Dendritic cell treated with granulocyte-macrophage colony-stimulating factor and Interleukin-4, amounts not matched to agents 40 ng/mL and 50 ng/mL, for 4 days (primary cell): Measurements from ENCODE around the gene DCAF5.

Experiments used
- H3K27ac Mint-ChIP-seq: one replicate; pipeline ENCODE4 v1.8.0; 2022; ENCODE audit warnings: mild to moderate bottlenecking, mixed read lengths
- H3K27me3 Mint-ChIP-seq: one replicate; pipeline ENCODE4 v1.8.0; 2022; ENCODE audit warnings: mild to moderate bottlenecking, mixed read lengths
- H3K36me3 Mint-ChIP-seq: one replicate; pipeline ENCODE4 v1.8.0; 2022; ENCODE audit warnings: low read depth, mixed read lengths
- H3K4me1 Mint-ChIP-seq: one replicate; pipeline ENCODE4 v1.8.0; 2022; ENCODE audit warnings: low read depth, mixed read lengths
- H3K4me3 Mint-ChIP-seq: one replicate; pipeline ENCODE4 v1.8.0; 2022; ENCODE audit warnings: mild to moderate bottlenecking, moderate library complexity, mixed read lengths
- H3K9me3 Mint-ChIP-seq: one replicate; pipeline ENCODE4 v1.8.0; 2022; ENCODE audit warnings: mixed read lengths
- intact Hi-C: fragments of 100-400 bp; cut with micrococcal nuclease; formaldehyde crosslinking; loops from one replicate; pipeline ENCODE4 v1.15.0; 2022

Gene DCAF5

DNA sequence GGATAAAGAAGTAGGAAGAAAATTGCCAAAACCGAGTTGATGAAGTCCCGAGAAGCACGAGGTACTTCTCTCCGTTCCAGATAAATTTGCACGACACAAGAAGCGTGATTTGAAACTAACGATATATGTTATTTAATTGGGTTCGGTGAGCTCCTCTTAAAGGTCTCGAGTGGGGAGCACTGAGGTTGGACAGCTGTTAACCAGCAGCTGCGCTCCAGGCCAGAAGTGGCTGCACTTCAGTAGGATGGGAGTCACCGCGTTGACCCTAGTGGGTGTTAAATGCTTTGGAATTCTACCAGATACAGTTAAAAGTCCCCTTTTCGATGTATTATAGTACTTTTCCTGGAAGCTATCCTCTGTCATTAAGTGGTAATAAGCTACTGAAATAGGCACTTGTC, 953 bp upstream of the DCAF5 start:
- intact Hi-C loops: loop anchor here (2.0 to 5.0 kb wide), 2 partner anchors 38 to 177 kb away; partner anchors contain the start of gene EXD2
- Mint-ChIP-seq H3K27me3 (peaks cover 12% of the 10 kb centered on the region), H3K9me3 (no peaks in the 10 kb centered on the region), H3K36me3 (peaks cover 35% of the 10 kb centered on the region), H3K27ac (peak overlapping the region; percentile 96), H3K4me3 (peak overlapping the region; percentile 92), H3K4me1 (peaks cover 31% of the 10 kb centered on the region)

DNA sequence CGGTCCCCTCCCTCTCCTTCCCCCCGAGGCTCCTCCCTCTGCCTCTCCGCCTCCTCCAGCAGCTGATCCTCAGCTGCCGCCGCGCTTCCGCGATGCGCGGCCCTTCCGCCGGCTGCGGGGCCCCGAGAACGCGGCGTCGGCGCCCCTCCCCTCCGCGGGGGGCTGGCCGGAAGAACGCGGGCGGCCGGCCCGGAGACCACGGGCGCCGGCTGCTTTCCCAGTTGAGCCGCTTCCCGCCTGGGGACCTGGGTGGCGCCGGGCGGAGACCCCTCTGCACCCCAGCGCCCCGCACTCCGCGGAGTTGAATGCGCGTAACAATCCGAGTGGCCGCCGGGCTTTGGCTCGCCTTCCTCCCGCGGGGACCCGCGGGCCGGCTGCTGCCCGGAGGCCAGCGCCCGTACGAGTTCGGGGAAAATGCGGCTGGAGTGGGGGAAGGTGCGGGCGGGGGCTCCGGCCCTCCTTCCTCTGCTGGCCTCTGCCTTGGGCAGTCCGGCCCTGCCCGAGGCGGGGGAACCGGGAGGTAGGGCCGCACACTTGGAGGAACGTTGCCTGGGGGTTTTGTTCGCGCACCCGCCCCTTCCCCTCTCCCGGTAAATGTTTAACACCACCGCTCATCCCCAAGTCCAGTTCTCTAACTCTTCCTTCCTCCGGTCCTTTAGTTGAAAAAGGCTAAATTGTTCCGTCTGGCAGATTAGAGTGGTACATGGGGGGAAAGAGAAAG, 393 bp upstream of the DCAF5 start:
- intact Hi-C loops: loop anchor here (2.0 to 5.0 kb wide), 2 partner anchors 39 to 177 kb away; partner anchors contain the start of gene EXD2
- Mint-ChIP-seq H3K9me3 (no peaks in the 10 kb centered on the region), H3K27me3 (peaks cover 12% of the 10 kb centered on the region), H3K27ac (peak overlapping the region; percentile 96), H3K4me1 (peaks cover 35% of the 10 kb centered on the region), H3K4me3 (peak overlapping the region; percentile 92), H3K36me3 (peaks cover 41% of the 10 kb centered on the region)

GRCh38 chr14:69152181-69152901, 578 bp downstream of the DCAF5 start:
- no peaks in the 10 kb centered on the region for H3K9me3 Mint-ChIP-seq
- peak overlapping the region; percentile 96 for H3K27ac Mint-ChIP-seq
- peaks cover 40% of the 10 kb centered on the region for H3K4me1 Mint-ChIP-seq
- peak overlapping the region; percentile 92 for H3K4me3 Mint-ChIP-seq
- H3K36me3 Mint-ChIP-seq: peaks cover 51% of the 10 kb centered on the region
- intact Hi-C loops: loop anchor here (2.0 to 5.0 kb wide), 2 partner anchors 40 to 176 kb away; partner anchors contain the start of gene EXD2
- peaks cover 9% of the 10 kb centered on the region for H3K27me3 Mint-ChIP-seq

DNA sequence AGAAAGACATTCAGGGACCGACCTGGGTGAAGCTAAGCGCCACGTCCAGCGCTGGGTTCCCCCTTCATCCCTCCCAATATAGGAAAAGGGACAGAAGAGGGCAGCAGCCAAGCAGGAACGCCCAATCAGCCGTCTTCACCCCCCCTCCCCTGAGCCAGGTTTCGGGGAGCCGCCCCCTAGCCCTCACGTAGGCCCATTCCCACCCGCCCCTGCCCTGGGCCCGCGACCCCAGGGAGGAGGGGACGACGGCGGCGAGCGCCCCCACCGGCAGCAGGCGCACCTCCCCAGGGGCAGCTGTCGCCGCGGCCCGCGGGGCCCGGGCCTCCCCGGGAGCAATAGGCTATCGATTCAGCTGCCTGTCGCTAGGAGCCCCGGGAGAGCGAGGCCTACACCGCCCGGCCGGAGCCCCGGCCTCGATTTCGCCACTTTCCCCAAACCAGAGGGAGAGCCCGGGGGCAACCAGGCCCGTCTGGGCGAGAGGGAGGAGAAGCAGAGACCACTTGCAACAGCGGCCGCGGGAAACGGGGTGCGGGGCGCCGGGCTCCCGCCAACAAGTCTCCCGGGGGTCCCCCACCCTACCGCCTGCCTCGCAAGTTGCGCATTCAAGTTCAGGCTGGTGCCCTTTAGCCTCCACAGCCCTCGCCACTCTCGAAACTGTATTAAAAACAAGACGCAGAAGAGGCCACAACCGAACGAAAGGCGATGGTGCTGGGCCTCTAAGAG, 1.3 kb downstream of the DCAF5 start:
- intact Hi-C loops: loop anchor here (2.0 to 5.0 kb wide), 2 partner anchors 41 to 175 kb away; partner anchors contain the start of gene EXD2
- Mint-ChIP-seq H3K9me3 (no peaks in the 10 kb centered on the region), H3K27ac (peak overlapping the region; percentile 96), H3K36me3 (peaks cover 52% of the 10 kb centered on the region), H3K27me3 (peaks cover 8% of the 10 kb centered on the region), H3K4me3 (peak overlapping the region; percentile 92), H3K4me1 (peaks cover 41% of the 10 kb centered on the region)

- Mint-ChIP-seq H3K4me1 (peaks cover 41% of the 10 kb centered on the region), H3K27ac (peak overlapping the region; percentile 43), H3K36me3 (peaks cover 52% of the 10 kb centered on the region), H3K27me3 (no peaks in the 10 kb centered on the region), H3K9me3 (no peaks in the 10 kb centered on the region), H3K4me3 (no peak overlapping the region)
- intact Hi-C loops: loop anchor here (5.0 kb wide), 1 partner anchor 43 kb away; the partner anchor contains the start of gene EXD2
Observed at GRCh38 chr14:69149461-69150244, 3.3 kb downstream of the DCAF5 start.

DNA sequence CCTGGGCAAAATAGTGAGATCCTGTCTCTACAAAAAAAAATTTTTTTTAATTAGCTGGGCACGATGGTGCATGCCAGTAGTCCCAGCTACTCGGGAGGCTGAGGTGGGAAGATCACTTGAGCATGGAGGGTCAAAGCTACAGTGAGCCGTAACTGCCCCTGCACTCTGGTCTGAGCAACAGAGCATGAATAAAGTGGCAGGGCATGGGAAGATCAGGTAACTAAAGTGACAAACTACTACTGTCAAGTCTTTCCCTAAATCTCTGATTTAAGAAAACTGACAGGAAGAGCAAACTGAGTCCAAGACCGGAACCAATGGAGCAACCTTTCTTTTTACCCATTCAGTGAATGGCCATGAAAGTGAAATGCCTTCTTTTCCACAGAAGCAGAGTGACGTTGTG, 10.8 kb downstream of the DCAF5 start:
- Mint-ChIP-seq H3K4me1 (peaks cover 31% of the 10 kb centered on the region), H3K27me3 (no peaks in the 10 kb centered on the region), H3K9me3 (no peaks in the 10 kb centered on the region), H3K36me3 (peaks cover 28% of the 10 kb centered on the region), H3K4me3 (no peak overlapping the region), H3K27ac (no peak overlapping the region)
- intact Hi-C loops: no loop called here

DNA sequence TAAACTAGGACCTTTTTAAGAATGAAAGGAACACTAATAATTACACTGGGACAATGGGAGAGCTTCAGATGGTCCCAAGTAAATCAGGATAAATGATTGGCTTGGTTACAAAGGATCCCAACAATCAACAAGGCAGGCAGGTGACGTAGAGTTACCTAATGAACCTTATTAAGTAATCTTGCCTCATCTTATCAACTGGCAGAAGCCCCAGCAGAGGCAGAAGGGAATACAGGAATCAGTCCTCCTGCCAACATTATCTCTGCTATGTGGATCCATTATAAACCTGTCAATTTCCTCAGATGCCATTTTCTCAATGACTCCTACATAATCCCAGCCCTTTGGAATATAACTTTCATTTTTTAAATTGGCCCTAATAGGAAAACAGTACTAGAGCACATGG, 11.4 kb downstream of the DCAF5 start:
- peaks cover 28% of the 10 kb centered on the region for H3K36me3 Mint-ChIP-seq

GRCh38 chr14:69139743-69140142, 13.2 kb downstream of the DCAF5 start:
- H3K4me3 Mint-ChIP-seq: no peak overlapping the region
- H3K4me1 Mint-ChIP-seq: peaks cover 31% of the 10 kb centered on the region
- H3K27me3 Mint-ChIP-seq: no peaks in the 10 kb centered on the region
- no peaks in the 10 kb centered on the region for H3K9me3 Mint-ChIP-seq
- peaks cover 28% of the 10 kb centered on the region for H3K36me3 Mint-ChIP-seq
- intact Hi-C loops: no loop called here
- H3K27ac Mint-ChIP-seq: no peak overlapping the region

More for the DNA sequence above, 11.4 kb downstream of the DCAF5 start:
- H3K4me1 Mint-ChIP-seq: peaks cover 31% of the 10 kb centered on the region
- H3K4me3 Mint-ChIP-seq: no peak overlapping the region
- intact Hi-C loops: no loop called here
- no peak overlapping the region for H3K27ac Mint-ChIP-seq
- H3K9me3 Mint-ChIP-seq: no peaks in the 10 kb centered on the region
- no peaks in the 10 kb centered on the region for H3K27me3 Mint-ChIP-seq

DNA sequence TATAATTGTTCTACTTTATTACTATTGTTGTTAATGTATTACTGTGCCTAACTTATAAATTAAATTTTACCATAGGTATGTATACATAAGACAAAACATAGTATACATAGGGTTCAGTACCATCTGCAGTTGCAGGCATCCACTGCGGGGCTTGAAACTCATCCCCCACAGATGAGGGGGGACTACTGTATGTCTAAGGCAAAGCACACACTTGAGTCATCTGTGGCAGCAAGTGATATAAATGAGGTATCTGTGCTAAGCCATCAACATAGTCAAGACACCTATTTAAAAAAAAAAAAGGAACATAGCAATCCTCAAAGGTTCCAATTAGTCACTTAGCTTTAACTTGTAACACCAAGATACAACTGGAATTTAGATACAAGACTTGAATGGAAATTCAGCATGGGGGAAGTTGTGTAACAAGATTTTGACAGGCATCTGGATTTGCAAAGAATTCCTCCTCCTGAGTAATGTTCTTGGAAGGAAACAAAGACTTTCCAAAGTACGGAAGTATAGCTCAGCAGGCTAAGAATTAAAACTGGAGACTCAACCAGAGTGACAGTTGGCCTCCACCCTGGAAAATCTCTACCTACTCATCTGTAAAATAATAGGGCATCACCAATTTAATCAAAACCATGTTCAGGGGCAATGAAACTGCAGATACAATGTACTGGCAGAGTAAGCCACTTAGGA, 14.9 kb downstream of the DCAF5 start:
- H3K36me3 Mint-ChIP-seq: peaks cover 28% of the 10 kb centered on the region
- intact Hi-C loops: no loop called here
- H3K27ac Mint-ChIP-seq: no peak overlapping the region
- peaks cover 39% of the 10 kb centered on the region for H3K4me1 Mint-ChIP-seq
- no peak overlapping the region for H3K4me3 Mint-ChIP-seq
- no peaks in the 10 kb centered on the region for H3K9me3 Mint-ChIP-seq
- H3K27me3 Mint-ChIP-seq: no peaks in the 10 kb centered on the region

- intact Hi-C loops: no loop called here
- no peaks in the 10 kb centered on the region for H3K27me3 Mint-ChIP-seq
- no peak overlapping the region for H3K27ac Mint-ChIP-seq
- no peaks in the 10 kb centered on the region for H3K9me3 Mint-ChIP-seq
- H3K4me3 Mint-ChIP-seq: no peak overlapping the region
- peaks cover 28% of the 10 kb centered on the region for H3K36me3 Mint-ChIP-seq
- H3K4me1 Mint-ChIP-seq: peaks cover 43% of the 10 kb centered on the region
Observed at GRCh38 chr14:69137416-69137815, 15.5 kb downstream of the DCAF5 start.

- Mint-ChIP-seq H3K36me3 (peaks cover 18% of the 10 kb centered on the region), H3K4me3 (no peak overlapping the region), H3K4me1 (peaks cover 54% of the 10 kb centered on the region), H3K9me3 (no peaks in the 10 kb centered on the region), H3K27ac (no peak overlapping the region), H3K27me3 (no peaks in the 10 kb centered on the region)
- intact Hi-C loops: no loop called here
Observed at GRCh38 chr14:69135133-69135532, 17.8 kb downstream of the DCAF5 start.

GRCh38 chr14:69133206-69134125, 19.5 kb downstream of the DCAF5 start:
- no peaks in the 10 kb centered on the region for H3K27me3 Mint-ChIP-seq
- H3K27ac Mint-ChIP-seq: no peak overlapping the region
- H3K9me3 Mint-ChIP-seq: no peaks in the 10 kb centered on the region
- intact Hi-C loops: no loop called here
- peaks cover 48% of the 10 kb centered on the region for H3K4me1 Mint-ChIP-seq
- no peak overlapping the region for H3K4me3 Mint-ChIP-seq
- peaks cover 2% of the 10 kb centered on the region for H3K36me3 Mint-ChIP-seq
